Panc1 (cell line): Measurements from ENCODE around the gene CD28. TPM values are rescaled to one million over a fixed set of nuclear protein-coding genes. Genes with fewer than 3 reads are reported as not detected.

Experiments
- ATAC-seq: fragments of 200-7000 bp; cut with Tn5 transposase; 2 replicates; pipeline ENCODE4 v1.9.1; 2020; ENCODE audit warnings: mild to moderate bottlenecking, moderate library complexity
- BruUV-seq: library from RNA; stranded (reverse); fragments of 400-500 nt; replicated peaks from 2 replicates; lab custom pipeline; 2021; lab: Mats Ljungman, UMichigan
- CTCF ChIA-PET: fragments of 300-600 bp; sonication (Branson Sonifier 250); formaldehyde crosslinking; loops from one replicate; lab custom pipeline; 2022; ENCODE audit warnings: antibody characterized with exemption; lab: Charles Lee
- POLR2A ChIA-PET: fragments of 300-600 bp; sonication (Branson Sonifier 250); formaldehyde crosslinking; loops from one replicate; lab custom pipeline; 2022; ENCODE audit warnings: antibody characterized with exemption; lab: Charles Lee
- DNase-seq: peaks from one replicate; pipeline ENCODE4 v3.0.0-alpha.2; 2010; ENCODE audit warnings: low read depth, low spot score
- H3K27ac ChIP-seq: 2 replicates; pipeline ENCODE4 v1.5.1; 2011; ENCODE audit warnings: mild to moderate bottlenecking, low read length, inconsistent platforms
- H3K27me3 ChIP-seq: fragments of 200-500 bp; sonication (Bioruptor generic); 2 replicates; pipeline ENCODE4 v1.6.0; 2014; ENCODE audit warnings: low read length, inconsistent platforms; ENCODE audit not compliant: control insufficient read depth, insufficient read depth
- H3K36me3 ChIP-seq: fragments of 200-500 bp; sonication (Bioruptor generic); 2 replicates; pipeline ENCODE4 v1.5.1; 2014; ENCODE audit warnings: inconsistent platforms, mild to moderate bottlenecking, low read length, moderate library complexity; ENCODE audit not compliant: control insufficient read depth, insufficient read depth
- H3K4me1 ChIP-seq: 2 replicates; pipeline ENCODE4 v1.5.1; 2011; ENCODE audit warnings: inconsistent platforms, mild to moderate bottlenecking, low read length, moderate library complexity; ENCODE audit not compliant: control insufficient read depth, insufficient read depth
- H3K4me3 ChIP-seq, 2 experiments: 2 replicates each; pipeline ENCODE4 v1.5.1; 2011 to 2012; ENCODE audit warnings: low read depth in 2 of 2, low read length in 2 of 2, mild to moderate bottlenecking in 2 of 2, inconsistent platforms in 1 of 2, moderate library complexity in 1 of 2
- H3K9me3 ChIP-seq: fragments of 200-500 bp; sonication (Bioruptor generic); 2 replicates; pipeline ENCODE4 v1.5.1; 2014; ENCODE audit warnings: low read depth, mild to moderate bottlenecking, inconsistent platforms, low read length, moderate library complexity; ENCODE audit not compliant: control insufficient read depth, insufficient read depth
- POLR2AphosphoS5 ChIP-seq: IDR thresholded peaks from 2 replicates; pipeline ENCODE4 v1.6.1; 2012; ENCODE audit warnings: mild to moderate bottlenecking, low read depth, low read length, moderate library complexity
- SIN3A ChIP-seq: IDR thresholded peaks from 2 replicates; pipeline ENCODE4 v1.6.1; 2012; ENCODE audit warnings: low read depth, mild to moderate bottlenecking, low read length, moderate library complexity, borderline replicate concordance; ENCODE audit not compliant: insufficient read depth
- TCF7L2 ChIP-seq: IDR thresholded peaks from 2 replicates; pipeline ENCODE4 v1.6.1; 2011; ENCODE audit warnings: mild to moderate bottlenecking, low read depth, low read length, inconsistent platforms
- in situ Hi-C: cut with HindIII; loops from 2 replicates; pipeline ENCODE4 v1.10.0; 2016; ENCODE audit warnings: low sequenced_read_pairs, low pct_unique_long_range_greater_than_20kb
- intact Hi-C: fragments of 100-400 bp; cut with micrococcal nuclease; formaldehyde crosslinking; loops from one replicate; pipeline ENCODE4 v1.10.0; 2022; ENCODE audit not compliant: unreplicated experiment
- total RNA-seq: library from RNA; stranded (reverse); gene quantifications from one replicate; pipeline ENCODE4 v1.2.1, GENCODE V29; 2021; ENCODE audit not compliant: unreplicated experiment
- TF ChIP-seq, protein P1 (sequence below), 2 experiments: IDR thresholded peaks; 2 replicates each; pipeline ENCODE4 v1.6.1; 2011 to 2012; ENCODE audit warnings: low read depth in 2 of 2, control low read depth in 1 of 2, low read length in 1 of 2, mild to moderate bottlenecking in 1 of 2, moderate library complexity in 1 of 2; ENCODE audit not compliant: insufficient read depth in 1 of 2
- TF ChIP-seq, protein P2 (sequence below): fragments of 450-650 bp; IDR thresholded peaks from 2 replicates; pipeline ENCODE4 v1.5.1; 2017; ENCODE audit warnings: mild to moderate bottlenecking

CD28 gene
- total RNA-seq, 1 experiment from 2014 or later = 0.21 TPM

DNA sequence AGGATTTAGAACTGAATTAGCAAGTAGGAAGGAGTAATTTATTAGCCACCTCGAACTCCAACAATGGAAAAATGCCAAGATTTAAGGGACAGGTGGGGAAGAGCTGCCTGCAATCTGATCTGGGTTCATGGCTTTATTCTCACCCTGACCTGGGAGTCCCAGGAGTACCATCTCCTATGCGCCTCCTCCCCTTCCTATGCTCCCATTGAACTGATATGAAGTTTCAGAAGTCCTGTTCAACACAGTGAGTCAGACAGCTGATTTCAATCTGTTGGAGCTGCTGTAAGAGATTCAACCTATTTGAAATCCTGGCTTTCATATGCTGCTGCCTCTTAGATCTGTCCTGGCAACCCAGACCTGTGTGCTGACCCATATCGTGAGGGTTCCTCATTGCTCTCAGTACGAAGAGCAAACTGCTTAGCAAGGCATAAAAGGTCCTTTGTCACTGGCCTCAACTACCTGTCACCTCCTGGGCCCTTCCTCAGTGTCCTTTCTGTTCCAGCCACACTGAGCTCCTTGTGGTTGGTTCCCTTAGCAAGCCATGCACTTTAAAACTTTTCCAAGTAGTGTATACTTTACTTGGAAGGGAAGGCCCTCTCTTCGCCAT lies 15.9 kb upstream of the CD28 start:
- BruUV-seq = no TSS peak
- intact Hi-C loops = no loop called here
- in situ Hi-C loops = no loop called here

DNA sequence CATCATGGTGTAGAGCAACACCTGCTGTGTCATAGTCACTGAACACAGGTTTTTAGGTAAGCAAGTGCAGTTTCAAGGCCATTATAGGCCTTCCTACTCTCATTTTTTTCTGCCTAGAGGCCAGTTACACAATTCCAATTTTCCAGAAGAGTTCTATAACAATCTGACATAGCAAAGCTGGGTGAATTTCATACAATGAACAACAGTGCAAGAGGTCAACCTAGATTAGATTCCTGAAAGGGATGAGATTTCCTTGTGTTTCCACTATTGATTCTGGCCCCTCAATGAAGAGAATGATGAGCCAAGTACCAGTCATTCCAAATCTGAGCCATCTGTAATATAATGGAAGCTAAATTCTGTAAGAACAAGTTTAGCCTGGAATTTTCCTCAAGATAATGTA lies 15.3 kb upstream of the CD28 start:
- in situ Hi-C loops = no loop called here
- ATAC-seq = no peak
- POLR2A ChIA-PET = no interaction called here

More for the DNA sequence above, 15.9 kb upstream of the CD28 start:
- TF ChIP-seq SIN3A (no peak), TCF7L2 (no peak), POLR2AphosphoS5 (no peak)
- TF ChIP-seq, protein P1, sequence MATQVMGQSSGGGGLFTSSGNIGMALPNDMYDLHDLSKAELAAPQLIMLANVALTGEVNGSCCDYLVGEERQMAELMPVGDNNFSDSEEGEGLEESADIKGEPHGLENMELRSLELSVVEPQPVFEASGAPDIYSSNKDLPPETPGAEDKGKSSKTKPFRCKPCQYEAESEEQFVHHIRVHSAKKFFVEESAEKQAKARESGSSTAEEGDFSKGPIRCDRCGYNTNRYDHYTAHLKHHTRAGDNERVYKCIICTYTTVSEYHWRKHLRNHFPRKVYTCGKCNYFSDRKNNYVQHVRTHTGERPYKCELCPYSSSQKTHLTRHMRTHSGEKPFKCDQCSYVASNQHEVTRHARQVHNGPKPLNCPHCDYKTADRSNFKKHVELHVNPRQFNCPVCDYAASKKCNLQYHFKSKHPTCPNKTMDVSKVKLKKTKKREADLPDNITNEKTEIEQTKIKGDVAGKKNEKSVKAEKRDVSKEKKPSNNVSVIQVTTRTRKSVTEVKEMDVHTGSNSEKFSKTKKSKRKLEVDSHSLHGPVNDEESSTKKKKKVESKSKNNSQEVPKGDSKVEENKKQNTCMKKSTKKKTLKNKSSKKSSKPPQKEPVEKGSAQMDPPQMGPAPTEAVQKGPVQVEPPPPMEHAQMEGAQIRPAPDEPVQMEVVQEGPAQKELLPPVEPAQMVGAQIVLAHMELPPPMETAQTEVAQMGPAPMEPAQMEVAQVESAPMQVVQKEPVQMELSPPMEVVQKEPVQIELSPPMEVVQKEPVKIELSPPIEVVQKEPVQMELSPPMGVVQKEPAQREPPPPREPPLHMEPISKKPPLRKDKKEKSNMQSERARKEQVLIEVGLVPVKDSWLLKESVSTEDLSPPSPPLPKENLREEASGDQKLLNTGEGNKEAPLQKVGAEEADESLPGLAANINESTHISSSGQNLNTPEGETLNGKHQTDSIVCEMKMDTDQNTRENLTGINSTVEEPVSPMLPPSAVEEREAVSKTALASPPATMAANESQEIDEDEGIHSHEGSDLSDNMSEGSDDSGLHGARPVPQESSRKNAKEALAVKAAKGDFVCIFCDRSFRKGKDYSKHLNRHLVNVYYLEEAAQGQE (IDR thresholded peaks at IDR 0.05; ENCODE audit: insufficient read depth in 1 of 2, low read depth in 2 of 2, low read length in 1 of 2) = no peak
- TF ChIP-seq, protein P2, sequence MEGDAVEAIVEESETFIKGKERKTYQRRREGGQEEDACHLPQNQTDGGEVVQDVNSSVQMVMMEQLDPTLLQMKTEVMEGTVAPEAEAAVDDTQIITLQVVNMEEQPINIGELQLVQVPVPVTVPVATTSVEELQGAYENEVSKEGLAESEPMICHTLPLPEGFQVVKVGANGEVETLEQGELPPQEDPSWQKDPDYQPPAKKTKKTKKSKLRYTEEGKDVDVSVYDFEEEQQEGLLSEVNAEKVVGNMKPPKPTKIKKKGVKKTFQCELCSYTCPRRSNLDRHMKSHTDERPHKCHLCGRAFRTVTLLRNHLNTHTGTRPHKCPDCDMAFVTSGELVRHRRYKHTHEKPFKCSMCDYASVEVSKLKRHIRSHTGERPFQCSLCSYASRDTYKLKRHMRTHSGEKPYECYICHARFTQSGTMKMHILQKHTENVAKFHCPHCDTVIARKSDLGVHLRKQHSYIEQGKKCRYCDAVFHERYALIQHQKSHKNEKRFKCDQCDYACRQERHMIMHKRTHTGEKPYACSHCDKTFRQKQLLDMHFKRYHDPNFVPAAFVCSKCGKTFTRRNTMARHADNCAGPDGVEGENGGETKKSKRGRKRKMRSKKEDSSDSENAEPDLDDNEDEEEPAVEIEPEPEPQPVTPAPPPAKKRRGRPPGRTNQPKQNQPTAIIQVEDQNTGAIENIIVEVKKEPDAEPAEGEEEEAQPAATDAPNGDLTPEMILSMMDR = no peak
- no peaks in the 10 kb centered on the region for H3K27me3 ChIP-seq
- H3K9me3 ChIP-seq = no peaks in the 10 kb centered on the region
- H3K27ac ChIP-seq = no peak overlapping the region
- DNase-seq = no peak
- H3K4me1 ChIP-seq = no peaks in the 10 kb centered on the region
- ChIA-PET POLR2A (no interaction called here), CTCF (no interaction called here)
- H3K4me3 ChIP-seq = no peak overlapping the region
- no peaks in the 10 kb centered on the region for H3K36me3 ChIP-seq
- ATAC-seq = no peak

More for the DNA sequence above, 15.3 kb upstream of the CD28 start:
- H3K4me3 ChIP-seq = no peak overlapping the region
- TF ChIP-seq, protein P1 (IDR thresholded peaks at IDR 0.05; ENCODE audit: insufficient read depth in 1 of 2, low read depth in 2 of 2, low read length in 1 of 2) = no peak
- TF ChIP-seq TCF7L2 (no peak), POLR2AphosphoS5 (no peak), SIN3A (no peak)
- TF ChIP-seq, protein P2 = no peak
- H3K4me1 ChIP-seq = no peaks in the 10 kb centered on the region
- CTCF ChIA-PET = no interaction called here
- H3K27ac ChIP-seq = no peak overlapping the region
- no TSS peak for BruUV-seq
- no peaks in the 10 kb centered on the region for H3K27me3 ChIP-seq
- DNase-seq = no peak
- intact Hi-C loops = no loop called here
- H3K36me3 ChIP-seq = no peaks in the 10 kb centered on the region
- no peaks in the 10 kb centered on the region for H3K9me3 ChIP-seq
